ENCODE data around the gene TRAPPC10.
"Not testable (repeated sequence)": the region's sequence is repeated elsewhere in the genome, so short reads cannot be mapped to it uniquely, and the experiment has no call there.

TRAPPC10 gene

GRCh38 chr21:44107589-44107988 is 95.5 kb downstream of the TRAPPC10 start:
- H3K27ac ChIP-seq (replicated peaks; ENCODE audit: low read length); H2BK12ac ChIP-seq (ENCODE audit: low read length); DNase-seq (ENCODE audit: low spot score); H3K23ac ChIP-seq (ENCODE audit: low read depth, low read length, poor library complexity); H3K14ac ChIP-seq (ENCODE audit: low read length); H2BK5ac ChIP-seq (ENCODE audit: low read length); H3K4me2 ChIP-seq (ENCODE audit: insufficient read depth, low read length, poor library complexity, severe bottlenecking); H3K36me3 ChIP-seq (replicated peaks in 1 of 2; ENCODE audit: control insufficient read depth in 2 of 2, insufficient read depth in 2 of 2, low read length in 2 of 2); H3K9ac ChIP-seq (ENCODE audit: low read depth, low read length, poor library complexity); H4K8ac ChIP-seq (ENCODE audit: low read depth, low read length); H2BK15ac ChIP-seq (ENCODE audit: low read length); H3K4me3 ChIP-seq (ENCODE audit: low read length in 2 of 2); H3K79me1 ChIP-seq (ENCODE audit: low read depth, low read length); H2AK5ac ChIP-seq (ENCODE audit: low read depth, low read length); H2AFZ ChIP-seq (ENCODE audit: low read length); H4K91ac ChIP-seq (ENCODE audit: low read depth, low read length, poor library complexity); H3K4me1 ChIP-seq (ENCODE audit: control insufficient read depth in 2 of 2, insufficient read depth in 1 of 2, low read depth in 1 of 2, low read length in 2 of 2); H3K9me3 ChIP-seq (replicated peaks in 1 of 2; ENCODE audit: control insufficient read depth in 2 of 2, insufficient read depth in 1 of 2, low read depth in 1 of 2, low read length in 2 of 2); H3K4ac ChIP-seq (ENCODE audit: low read length); H2BK120ac ChIP-seq (ENCODE audit: low read depth, low read length); H3K27me3 ChIP-seq (ENCODE audit: control insufficient read depth in 3 of 3, insufficient read depth in 3 of 3, low read depth in 1 of 3, low read length in 3 of 3); H3K18ac ChIP-seq (ENCODE audit: low read length): not testable (repeated sequence)
- WGBS, 2 donors (ENCODE audit: extremely low coverage in 2 of 2, insufficient read length in 2 of 2, insufficient replicate concordance in 1 of 2) = no CpG with 5 or more reads among the region's 31 CpGs

GRCh38 chr21:44113702-44114371 is 101.7 kb downstream of the TRAPPC10 start:
- not testable (repeated sequence) for H3K9me3 ChIP-seq (replicated peaks in 1 of 2; ENCODE audit: control insufficient read depth in 2 of 2, insufficient read depth in 1 of 2, low read depth in 1 of 2, low read length in 2 of 2); H2BK15ac ChIP-seq (ENCODE audit: low read length); H3K14ac ChIP-seq (ENCODE audit: low read length); H2AK5ac ChIP-seq (ENCODE audit: low read depth, low read length); H3K4me3 ChIP-seq (ENCODE audit: low read length in 2 of 2); H3K36me3 ChIP-seq (replicated peaks in 1 of 2; ENCODE audit: control insufficient read depth in 2 of 2, insufficient read depth in 2 of 2, low read length in 2 of 2); H3K27me3 ChIP-seq (ENCODE audit: control insufficient read depth in 3 of 3, insufficient read depth in 3 of 3, low read depth in 1 of 3, low read length in 3 of 3); H2BK120ac ChIP-seq (ENCODE audit: low read depth, low read length); H3K9ac ChIP-seq (ENCODE audit: low read depth, low read length, poor library complexity); H2BK12ac ChIP-seq (ENCODE audit: low read length); H3K4me2 ChIP-seq (ENCODE audit: insufficient read depth, low read length, poor library complexity, severe bottlenecking); H3K18ac ChIP-seq (ENCODE audit: low read length); DNase-seq (ENCODE audit: low spot score); H4K8ac ChIP-seq (ENCODE audit: low read depth, low read length); H3K23ac ChIP-seq (ENCODE audit: low read depth, low read length, poor library complexity); H4K91ac ChIP-seq (ENCODE audit: low read depth, low read length, poor library complexity); H3K4ac ChIP-seq (ENCODE audit: low read length); H3K27ac ChIP-seq (replicated peaks; ENCODE audit: low read length); H3K79me1 ChIP-seq (ENCODE audit: low read depth, low read length); H3K4me1 ChIP-seq (ENCODE audit: control insufficient read depth in 2 of 2, insufficient read depth in 1 of 2, low read depth in 1 of 2, low read length in 2 of 2); H2AFZ ChIP-seq (ENCODE audit: low read length); H2BK5ac ChIP-seq (ENCODE audit: low read length)
- WGBS, 2 donors (ENCODE audit: extremely low coverage in 2 of 2, insufficient read length in 2 of 2, insufficient replicate concordance in 1 of 2) = no CpG with 5 or more reads among the region's 33 CpGs

GRCh38 chr21:44122131-44122530 is 110.0 kb downstream of the TRAPPC10 start:
- H2AFZ ChIP-seq (ENCODE audit: low read length); H3K4me2 ChIP-seq (ENCODE audit: insufficient read depth, low read length, poor library complexity, severe bottlenecking); H2BK15ac ChIP-seq (ENCODE audit: low read length); H4K91ac ChIP-seq (ENCODE audit: low read depth, low read length, poor library complexity); H3K4me1 ChIP-seq (ENCODE audit: control insufficient read depth in 2 of 2, insufficient read depth in 1 of 2, low read depth in 1 of 2, low read length in 2 of 2); H3K14ac ChIP-seq (ENCODE audit: low read length); H3K27ac ChIP-seq (replicated peaks; ENCODE audit: low read length); H2BK12ac ChIP-seq (ENCODE audit: low read length); H2BK5ac ChIP-seq (ENCODE audit: low read length); H4K8ac ChIP-seq (ENCODE audit: low read depth, low read length); H3K9me3 ChIP-seq (replicated peaks in 1 of 2; ENCODE audit: control insufficient read depth in 2 of 2, insufficient read depth in 1 of 2, low read depth in 1 of 2, low read length in 2 of 2); H3K79me1 ChIP-seq (ENCODE audit: low read depth, low read length); H3K4ac ChIP-seq (ENCODE audit: low read length); DNase-seq (ENCODE audit: low spot score); H3K9ac ChIP-seq (ENCODE audit: low read depth, low read length, poor library complexity); H3K27me3 ChIP-seq (ENCODE audit: control insufficient read depth in 3 of 3, insufficient read depth in 3 of 3, low read depth in 1 of 3, low read length in 3 of 3); H3K4me3 ChIP-seq (ENCODE audit: low read length in 2 of 2); H2BK120ac ChIP-seq (ENCODE audit: low read depth, low read length); H2AK5ac ChIP-seq (ENCODE audit: low read depth, low read length); H3K18ac ChIP-seq (ENCODE audit: low read length); H3K23ac ChIP-seq (ENCODE audit: low read depth, low read length, poor library complexity); H3K36me3 ChIP-seq (replicated peaks in 1 of 2; ENCODE audit: control insufficient read depth in 2 of 2, insufficient read depth in 2 of 2, low read length in 2 of 2): not testable (repeated sequence)
- no CpG with 5 or more reads among the region's 10 CpGs for WGBS, 2 donors (ENCODE audit: extremely low coverage in 2 of 2, insufficient read length in 2 of 2, insufficient replicate concordance in 1 of 2)

GRCh38 chr21:44127827-44128226 is 115.7 kb downstream of the TRAPPC10 start:
- no CpG with 5 or more reads among the region's 19 CpGs for WGBS, 2 donors (ENCODE audit: extremely low coverage in 2 of 2, insufficient read length in 2 of 2, insufficient replicate concordance in 1 of 2)

More at GRCh38 chr21:44127827-44128226, 115.7 kb downstream of the TRAPPC10 start:
- H2AFZ ChIP-seq (ENCODE audit: low read length); H3K23ac ChIP-seq (ENCODE audit: low read depth, low read length, poor library complexity); H3K4me1 ChIP-seq (ENCODE audit: control insufficient read depth in 2 of 2, insufficient read depth in 1 of 2, low read depth in 1 of 2, low read length in 2 of 2); H3K4ac ChIP-seq (ENCODE audit: low read length); H3K27ac ChIP-seq (replicated peaks; ENCODE audit: low read length); H2BK5ac ChIP-seq (ENCODE audit: low read length); H2BK12ac ChIP-seq (ENCODE audit: low read length); DNase-seq (ENCODE audit: low spot score); H3K9me3 ChIP-seq (replicated peaks in 1 of 2; ENCODE audit: control insufficient read depth in 2 of 2, insufficient read depth in 1 of 2, low read depth in 1 of 2, low read length in 2 of 2); H3K4me3 ChIP-seq (ENCODE audit: low read length in 2 of 2); H4K91ac ChIP-seq (ENCODE audit: low read depth, low read length, poor library complexity); H4K8ac ChIP-seq (ENCODE audit: low read depth, low read length); H2AK5ac ChIP-seq (ENCODE audit: low read depth, low read length); H3K9ac ChIP-seq (ENCODE audit: low read depth, low read length, poor library complexity); H3K27me3 ChIP-seq (ENCODE audit: control insufficient read depth in 3 of 3, insufficient read depth in 3 of 3, low read depth in 1 of 3, low read length in 3 of 3); H3K36me3 ChIP-seq (replicated peaks in 1 of 2; ENCODE audit: control insufficient read depth in 2 of 2, insufficient read depth in 2 of 2, low read length in 2 of 2); H3K14ac ChIP-seq (ENCODE audit: low read length); H3K4me2 ChIP-seq (ENCODE audit: insufficient read depth, low read length, poor library complexity, severe bottlenecking); H2BK15ac ChIP-seq (ENCODE audit: low read length); H3K18ac ChIP-seq (ENCODE audit: low read length); H3K79me1 ChIP-seq (ENCODE audit: low read depth, low read length); H2BK120ac ChIP-seq (ENCODE audit: low read depth, low read length): not testable (repeated sequence)
